GM18868 (cell line): Measurements from ENCODE around the gene ZNF23.

ENCODE experiments used
- ATAC-seq: cut with Tn5 transposase; IDR thresholded peaks from one replicate; pipeline ENCODE4 v1.9.1; 2021; ENCODE audit warnings: mild to moderate bottlenecking, moderate library complexity; ENCODE audit not compliant: unreplicated experiment

The ZNF23 gene

DNA sequence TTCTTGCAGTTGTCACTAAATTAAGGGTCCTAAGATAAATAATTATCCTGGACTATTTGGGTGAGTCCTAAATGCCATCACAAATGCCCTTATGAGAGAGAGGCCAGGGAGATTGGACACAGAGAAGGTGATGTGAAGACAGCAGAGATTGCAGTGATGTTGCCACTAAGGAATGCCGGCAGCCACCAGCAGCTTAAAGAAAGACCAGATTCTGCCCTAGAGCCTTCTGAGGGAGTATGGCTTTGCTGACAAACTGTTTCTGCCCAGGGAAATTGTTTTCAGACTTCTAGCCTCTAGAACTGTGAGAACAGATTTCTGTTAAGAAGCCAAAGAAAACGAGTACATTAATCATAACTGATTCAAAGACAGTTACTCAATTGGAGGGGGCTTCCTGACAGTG is 10.0 kb upstream of the ZNF23 start:
- ATAC-seq, result no peak

DNA sequence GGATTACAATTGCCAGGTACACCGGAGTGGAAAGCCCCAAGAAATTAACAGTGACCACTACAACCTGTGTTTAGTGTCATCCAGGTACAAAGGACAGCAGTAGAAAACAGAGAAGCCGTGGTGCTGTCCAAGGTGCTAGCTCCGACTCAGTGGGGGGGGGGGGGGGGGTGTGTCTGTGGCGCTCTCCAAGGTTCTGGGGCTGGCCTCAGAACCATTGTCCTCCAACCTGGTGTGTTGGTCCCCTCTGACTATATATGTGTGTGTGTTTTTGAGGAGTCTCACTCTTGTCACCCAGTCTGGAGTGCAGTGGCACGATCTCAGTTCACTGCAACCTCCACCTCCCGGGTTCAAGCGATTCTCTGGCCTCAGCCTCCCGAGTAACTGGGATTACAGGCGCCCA is 5.8 kb upstream of the ZNF23 start:
- no peak for ATAC-seq

DNA sequence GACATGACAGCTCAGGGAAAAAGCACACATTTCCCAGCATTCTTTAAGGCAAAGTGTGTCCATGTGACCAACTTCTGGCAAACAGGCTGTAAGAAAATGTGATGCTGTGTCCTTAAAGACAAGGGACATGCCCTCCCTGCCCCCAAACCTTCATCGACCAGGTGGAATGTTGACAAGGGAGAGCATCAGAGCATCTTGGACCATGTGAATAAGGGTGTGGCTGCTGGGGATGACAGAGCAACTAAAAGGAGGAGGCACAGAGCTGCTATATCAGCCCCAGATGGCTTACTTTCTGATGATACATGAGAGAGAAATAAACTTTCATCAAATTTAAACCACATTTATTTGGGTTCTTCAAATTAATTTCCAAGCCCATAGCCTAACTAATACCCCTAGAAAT is 2.2 kb upstream of the ZNF23 start:
- no peak for ATAC-seq

DNA sequence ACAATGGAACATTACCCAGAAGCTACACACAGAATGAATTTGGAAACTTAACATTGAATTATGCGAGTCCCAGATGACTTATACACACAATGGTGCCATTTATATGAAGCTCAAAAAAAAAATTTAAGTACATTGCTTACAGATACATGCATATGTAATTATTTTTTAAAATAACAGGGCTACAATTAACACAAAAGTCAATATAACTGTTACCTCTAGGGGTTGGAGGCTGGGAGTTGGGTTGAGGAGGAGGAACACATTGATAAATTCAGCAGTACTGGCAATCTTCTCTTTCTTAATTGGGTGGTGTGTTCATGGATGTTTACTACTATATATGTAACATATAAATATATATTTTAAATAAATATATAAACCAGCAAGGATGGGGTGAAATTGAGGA is 1.1 kb downstream of the ZNF23 start:
- no peak for ATAC-seq

DNA sequence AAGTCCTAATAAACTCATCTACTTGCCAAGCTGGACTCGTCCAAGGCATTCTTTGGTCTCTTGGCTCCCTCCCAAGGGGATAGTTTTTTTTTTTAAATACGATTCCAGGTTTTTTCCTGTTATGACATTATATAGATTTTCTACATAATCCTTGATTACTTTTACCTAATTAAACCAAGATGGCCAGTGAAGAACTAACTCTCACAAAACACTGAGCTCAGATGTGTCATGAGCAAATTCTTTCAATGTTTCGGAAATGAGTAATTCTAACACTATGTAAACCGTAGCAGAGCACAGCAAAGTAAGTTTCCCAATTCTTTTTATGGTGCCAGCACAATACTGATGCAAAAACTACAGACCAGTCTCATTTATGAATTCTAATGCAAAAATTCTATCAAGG is 1.8 kb downstream of the ZNF23 start:
- ATAC-seq, result no peak

DNA sequence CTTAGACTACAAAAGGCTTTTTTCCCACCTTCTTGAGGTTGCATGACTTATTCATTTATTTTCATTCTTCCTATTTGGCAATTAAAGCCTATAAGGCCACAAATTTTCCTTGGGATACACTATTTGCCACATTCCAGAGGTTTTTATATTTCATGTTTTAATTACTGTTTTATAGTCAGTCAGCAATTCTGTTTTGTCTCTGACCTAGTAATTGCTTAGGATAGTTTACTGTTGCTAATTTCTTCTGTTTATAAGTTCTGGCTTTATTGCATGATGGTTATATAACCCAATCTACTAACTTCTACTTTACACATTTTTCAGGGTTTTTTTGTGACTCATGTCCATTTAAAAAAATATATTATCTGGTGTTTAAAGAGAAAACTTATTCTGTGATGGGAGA is 2.5 kb downstream of the ZNF23 start:
- no peak for ATAC-seq

DNA sequence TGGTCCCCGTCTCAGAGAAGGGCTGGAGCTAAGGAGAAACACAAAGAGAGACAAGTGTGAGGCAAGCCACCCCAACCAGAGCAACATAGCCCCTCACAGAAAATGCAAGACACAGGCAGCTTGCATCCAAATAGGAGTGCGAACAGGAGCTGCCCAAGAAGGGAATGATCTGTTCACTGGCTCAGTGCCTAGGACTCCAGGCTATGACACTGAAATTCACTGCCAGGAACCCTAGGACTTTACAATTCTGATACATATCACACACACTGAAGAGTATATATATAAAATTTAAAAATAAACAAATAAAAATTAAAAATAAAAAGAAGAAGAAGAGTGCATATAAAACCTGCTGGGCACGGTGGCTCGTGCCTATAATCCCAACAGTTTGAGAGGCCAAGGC is 5.2 kb downstream of the ZNF23 start:
- ATAC-seq, result no peak

DNA sequence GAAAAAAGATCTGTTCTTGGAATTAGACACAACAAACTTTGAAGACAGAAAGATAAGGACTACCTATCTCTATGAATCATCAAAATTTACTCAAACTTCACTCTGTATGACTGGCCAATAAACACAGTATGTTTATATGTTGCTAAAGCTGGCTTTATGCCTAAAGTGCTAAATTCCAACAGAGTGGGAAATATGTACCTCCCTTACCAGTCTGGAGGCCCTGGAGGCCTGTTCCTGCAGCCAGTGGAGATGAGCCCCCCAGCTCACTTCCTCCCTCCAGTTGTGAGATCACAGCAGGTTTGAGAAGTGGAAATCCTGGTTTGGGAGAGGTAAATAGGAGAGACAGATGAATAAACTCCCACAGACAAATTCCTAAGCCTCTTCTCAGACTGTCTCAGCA is 9.0 kb downstream of the ZNF23 start:
- ATAC-seq, result no peak

DNA sequence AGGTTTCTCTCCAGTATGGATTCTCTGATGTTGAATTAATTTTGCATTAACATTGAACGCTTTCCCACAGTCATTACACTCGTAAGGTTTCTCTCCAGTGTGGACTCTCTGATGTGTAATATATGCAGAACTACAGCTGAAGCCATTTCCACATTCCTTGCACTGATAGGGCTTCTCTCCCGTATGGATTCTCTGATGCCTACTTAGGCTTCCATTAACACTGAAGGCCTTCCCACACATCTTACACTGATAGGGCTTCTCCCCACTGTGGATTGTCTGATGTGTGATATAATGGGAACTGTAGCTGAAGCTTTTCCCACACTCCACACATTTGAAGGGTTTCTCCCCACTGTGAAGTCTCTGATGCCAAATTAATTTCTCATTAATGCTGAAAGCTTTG is 13.0 kb downstream of the ZNF23 start:
- ATAC-seq, result no peak

DNA sequence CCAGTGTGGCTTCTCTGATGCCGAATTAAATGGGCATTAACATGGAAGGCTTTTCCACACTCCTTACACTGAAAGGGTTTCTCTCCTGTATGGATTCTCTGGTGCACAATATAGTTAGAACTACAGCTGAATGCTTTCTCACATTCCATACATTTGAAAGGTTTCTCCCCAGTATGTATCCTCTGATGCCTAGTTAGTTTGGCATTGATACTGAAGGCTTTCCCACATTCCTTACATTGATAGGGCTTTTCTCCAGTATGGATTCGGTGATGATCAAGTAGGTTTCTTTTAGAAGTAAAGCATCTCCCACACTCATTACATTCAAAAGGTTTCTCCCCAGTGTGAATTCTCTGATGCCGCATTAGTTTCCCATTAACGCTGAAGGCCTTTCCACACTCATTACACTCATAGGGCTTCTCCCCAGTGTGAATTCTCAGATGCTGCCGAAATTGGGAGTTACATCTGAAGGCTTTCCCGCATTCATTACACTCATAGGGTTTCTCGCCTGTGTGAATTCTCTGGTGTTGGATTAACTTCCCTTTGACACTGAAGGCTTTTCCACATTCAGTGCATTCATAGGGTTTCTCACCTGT is 13.7 kb downstream of the ZNF23 start:
- no peak for ATAC-seq

DNA sequence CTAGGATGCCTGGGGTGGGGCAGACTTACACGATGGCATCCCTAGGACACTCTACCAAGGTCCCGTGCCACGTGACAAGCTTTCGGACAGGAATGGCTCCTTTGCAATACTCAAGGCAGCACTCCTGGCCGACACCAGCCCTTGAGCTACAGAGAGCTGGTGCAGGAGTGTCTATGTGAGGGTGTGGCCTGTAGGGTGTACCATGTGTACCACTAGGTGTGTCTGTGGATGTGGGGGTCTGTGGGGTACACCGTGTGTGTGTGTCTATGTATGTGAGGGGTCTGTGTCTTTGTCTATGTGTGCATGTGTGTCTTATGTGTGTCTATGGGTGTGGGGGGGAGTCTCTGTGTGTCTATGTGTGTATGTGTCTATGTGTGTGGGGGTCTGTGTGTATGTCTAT is 18.3 kb downstream of the ZNF23 start:
- ATAC-seq, result no peak

DNA sequence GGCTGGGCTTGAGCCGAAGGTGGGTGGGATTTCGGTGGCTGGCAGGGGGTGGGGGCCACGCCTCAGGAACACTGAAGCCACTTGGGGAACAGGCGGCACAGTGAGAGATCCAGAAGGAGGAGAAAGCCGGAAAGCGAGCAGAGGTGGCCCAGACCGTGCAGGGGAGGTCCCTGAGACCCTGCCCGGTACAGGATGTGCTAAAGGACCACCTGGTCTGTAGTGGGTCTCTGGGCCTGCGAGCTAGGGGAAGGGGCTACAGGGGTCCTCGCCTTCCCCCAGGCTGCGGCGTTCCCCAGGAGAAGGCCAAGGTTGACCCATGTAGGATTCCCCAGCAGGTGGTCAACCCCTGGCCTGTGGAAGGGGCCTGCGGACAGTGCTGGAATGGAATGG is 20.0 kb downstream of the ZNF23 start, which contains the start of gene TLE7:
TLE7 (minus strand) TSS at position 4 of the 390 bp plus-strand sequence. CDS start 8,730 bp downstream, outside the sequence.
- ATAC-seq, result no peak

DNA sequence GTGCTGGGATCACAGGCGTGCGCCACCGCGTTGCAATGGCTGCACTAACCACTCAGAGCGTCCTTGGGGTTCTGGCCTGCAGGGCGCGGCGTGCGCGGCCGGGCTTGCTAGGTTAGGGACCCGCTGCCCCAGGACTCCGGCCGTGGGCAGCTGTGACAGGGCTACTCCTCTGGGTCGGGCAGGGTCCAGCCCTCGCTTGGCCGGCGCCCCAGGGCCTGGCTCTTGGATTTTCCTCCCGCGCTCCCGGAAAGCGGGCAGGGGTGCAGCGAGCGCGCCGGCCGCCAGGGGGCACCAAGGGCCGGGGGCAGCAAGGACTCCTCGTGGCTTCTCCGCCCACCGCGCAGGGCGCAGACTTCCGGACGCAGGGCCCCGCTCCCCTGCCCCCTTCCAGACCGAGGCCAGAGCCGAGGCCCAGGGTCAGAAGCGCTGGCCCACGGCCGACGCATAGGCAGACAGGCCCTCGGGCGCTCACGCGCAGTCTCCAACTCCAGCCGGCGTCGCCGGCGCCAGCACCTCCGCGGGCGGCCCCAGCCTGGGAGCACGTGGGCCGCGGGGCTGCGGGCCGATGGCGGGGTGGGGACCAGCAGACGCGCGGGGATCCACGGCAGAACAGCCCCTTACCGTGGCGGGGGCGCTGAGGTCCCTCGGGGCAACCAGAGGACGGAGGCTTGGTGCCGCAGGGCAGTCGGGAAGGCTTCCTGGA is 20.5 kb downstream of the ZNF23 start:
- ATAC-seq, result no peak

DNA sequence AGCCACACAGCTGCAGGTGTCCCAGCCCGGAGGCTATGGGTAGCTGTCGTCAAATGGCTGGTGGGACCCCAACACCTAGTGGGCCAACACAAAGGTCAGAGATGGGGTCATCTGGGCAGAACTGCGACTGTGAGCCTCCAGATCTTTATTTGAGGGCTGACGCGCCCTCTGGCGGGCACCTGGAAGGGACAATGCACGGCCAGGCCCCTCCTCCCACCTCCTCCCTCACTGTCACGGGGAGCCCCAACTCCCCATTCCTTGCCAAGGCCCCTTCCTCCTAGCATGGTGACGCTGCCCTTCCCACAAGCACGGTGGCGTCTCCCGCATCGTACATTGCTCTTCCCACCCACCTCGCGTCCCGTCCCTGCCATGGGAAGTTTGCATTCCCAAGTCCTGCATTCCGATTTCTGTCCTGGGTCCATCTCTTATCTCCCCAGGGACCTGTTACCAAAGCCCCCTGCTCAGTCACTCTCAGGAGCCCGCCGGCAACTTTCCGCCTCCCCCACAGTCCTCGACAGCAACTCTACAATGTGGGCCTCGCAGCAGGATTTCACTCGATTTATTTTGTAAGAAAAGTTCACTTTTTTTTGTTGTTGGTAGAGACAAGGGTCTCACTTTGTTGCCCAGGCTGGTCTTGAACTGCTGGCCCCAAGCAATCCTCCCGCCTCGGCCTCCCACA is 21.2 kb downstream of the ZNF23 start:
- ATAC-seq, result no peak

DNA sequence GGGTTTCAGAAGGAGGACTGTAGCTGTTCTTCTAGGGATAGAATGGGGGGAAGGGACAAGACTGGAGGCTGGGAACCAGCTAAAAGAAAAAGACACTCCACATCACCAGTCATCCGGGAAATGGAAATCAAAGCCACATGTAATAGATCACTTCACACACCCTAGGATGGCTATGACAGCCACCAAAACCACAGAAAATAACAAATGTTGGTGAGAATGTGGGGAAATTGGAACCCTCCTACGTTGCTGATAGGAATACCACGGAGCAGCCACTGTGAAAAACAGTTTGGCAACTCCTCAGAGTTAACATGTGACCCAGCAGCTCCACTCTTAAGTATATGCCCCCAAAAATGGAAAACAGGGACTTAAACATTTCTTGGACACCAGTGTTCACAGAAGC is 22.5 kb downstream of the ZNF23 start:
- ATAC-seq, result no peak

DNA sequence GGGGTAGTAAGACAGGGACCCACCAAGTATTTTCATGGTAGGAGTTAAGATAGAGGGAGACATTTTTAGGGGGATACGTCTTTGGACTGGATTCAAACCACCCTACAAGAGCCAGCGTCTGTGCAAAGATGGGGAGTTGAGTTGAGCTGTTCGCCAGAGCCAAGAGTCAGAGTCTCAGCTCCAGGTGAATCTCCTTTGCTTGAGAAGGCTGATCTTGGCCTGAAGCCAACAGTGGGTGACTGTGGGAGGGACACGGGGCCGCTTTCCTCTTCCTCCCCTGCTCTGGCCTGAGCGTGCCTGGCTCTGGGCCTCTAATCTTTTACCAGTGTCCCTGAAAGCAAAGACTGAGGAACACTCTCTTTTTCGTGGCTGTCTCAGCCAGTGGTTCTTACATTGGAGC is 25.6 kb downstream of the ZNF23 start:
- ATAC-seq, result no peak

DNA sequence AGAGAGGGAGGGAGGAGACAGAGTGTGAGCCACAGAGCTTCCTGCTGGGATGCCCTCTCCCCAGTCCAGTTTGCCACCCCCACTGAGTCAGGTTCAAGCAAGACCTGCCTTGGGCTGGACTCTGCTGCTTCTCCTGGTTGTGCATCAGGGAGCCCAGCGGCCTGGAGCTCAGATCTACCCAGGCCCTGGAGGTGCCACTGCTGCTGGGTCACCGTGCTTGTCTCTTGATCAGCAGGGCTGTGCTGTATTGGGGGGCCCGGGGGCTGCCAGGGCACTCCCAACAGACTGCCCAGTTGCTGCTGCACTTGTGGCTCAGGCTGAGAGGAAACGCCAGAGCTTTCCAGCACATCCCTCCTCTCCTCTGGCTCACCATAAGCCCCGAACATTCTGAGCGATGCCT is 29.1 kb downstream of the ZNF23 start:
- no peak for ATAC-seq

DNA sequence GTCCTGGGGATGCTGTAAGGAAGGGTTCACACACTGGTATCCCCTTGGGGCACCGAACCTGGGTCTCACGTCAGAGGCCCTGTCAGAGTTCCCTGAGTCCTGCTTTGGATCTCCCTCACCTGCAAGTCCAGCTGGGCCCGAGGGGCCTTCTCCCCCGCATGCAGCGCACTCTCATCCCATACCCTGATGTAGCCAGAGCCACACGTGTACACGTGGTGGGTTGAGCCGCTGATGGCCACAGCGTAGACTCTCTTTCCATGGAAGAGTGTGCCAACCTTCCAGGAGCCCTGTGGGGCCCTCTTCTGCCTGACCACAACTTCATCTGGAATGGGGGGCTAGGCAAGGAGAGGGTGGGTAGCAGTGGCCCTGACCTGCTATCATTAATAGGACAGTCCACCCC is 30.1 kb downstream of the ZNF23 start:
- no peak for ATAC-seq

DNA sequence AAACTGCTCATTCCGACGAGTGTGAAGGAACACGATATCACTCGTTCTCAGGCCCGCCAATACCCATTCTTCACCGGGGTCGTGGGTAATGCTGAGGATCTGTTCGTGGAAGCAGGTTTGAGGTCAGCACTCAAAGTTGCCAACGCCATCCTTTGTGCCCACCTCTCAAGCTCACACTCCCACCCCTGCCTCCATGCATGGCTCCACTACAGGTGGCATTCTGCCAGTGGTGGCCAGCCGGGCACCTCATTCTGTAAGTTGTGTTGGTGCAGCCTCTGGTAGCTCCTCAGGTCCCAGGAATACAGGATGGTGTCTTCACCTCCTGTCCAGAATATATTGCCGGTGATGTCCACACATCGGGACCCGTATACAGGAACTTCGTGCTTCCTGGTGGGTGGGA is 30.9 kb downstream of the ZNF23 start:
- ATAC-seq, result no peak

DNA sequence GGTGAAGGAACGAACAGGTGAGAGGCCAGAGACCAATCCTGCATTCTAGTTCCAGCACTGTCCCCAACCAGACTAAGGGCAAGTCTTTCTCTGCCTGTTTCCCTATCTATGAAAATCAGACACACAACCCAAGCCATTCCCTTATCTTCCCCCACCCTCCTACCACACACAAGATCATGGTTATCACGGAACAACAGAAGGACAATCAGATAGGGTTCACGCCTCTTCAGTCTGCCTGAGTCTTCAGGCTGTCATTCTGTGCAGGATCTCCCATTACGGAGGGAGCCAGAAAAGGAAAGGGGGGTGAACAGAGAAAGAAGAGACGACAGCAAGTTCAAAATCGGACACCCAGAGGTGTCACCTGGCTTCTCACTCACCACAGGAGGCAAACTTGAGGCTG is 31.3 kb downstream of the ZNF23 start:
- ATAC-seq, result no peak

DNA sequence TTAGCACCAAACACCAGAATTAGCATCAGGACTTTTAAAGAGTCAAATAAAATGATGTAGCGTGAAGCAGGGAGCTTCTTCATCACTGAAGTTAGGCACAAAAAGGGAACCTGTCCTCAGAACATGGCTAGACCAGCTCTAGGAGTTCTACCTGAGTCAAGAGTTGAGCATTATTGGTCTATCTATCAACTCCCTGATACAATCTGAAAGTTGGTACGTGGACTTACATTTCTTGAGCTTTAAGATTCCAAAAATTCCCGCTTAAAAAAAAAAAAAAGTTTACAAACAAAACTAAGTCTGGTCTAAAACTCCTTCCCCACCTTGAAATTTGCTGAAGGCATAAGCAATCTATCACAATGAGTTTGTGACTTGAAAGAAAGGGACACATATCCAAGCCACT is 32.5 kb downstream of the ZNF23 start:
- ATAC-seq, result no peak

DNA sequence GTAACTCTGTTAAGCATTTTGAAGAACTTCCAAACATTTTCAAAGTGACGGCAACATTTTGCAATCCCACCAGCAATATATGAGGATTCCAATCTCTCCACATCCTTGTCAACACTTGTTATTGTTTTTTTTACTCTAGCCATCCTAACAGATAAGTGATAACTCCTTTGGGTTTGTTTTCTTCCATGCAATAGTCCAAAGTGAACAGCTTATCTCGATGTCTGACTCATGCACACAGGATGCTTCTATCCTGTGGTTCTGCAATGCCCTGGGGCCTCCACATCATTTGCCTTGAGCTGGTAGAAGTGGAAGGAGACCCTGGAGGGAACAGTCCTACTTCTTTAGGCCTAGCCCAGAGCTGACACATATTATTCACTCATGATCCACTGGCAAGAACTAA is 33.2 kb downstream of the ZNF23 start:
- ATAC-seq, result no peak
